ENCODE measurements around the gene ERCC6L. TPM values are rescaled to one million over a fixed set of nuclear protein-coding genes. Genes with fewer than 3 reads are reported as not detected.

Gene ERCC6L
- total RNA-seq, 1 experiment from 2014 or later: 14.6 TPM

- Histone ChIP-seq H2AFZ (ENCODE audit: low read length) (peak overlapping the region; percentile 55), H3K79me2 (ENCODE audit: low read length) (peaks cover 17% of the 10 kb centered on the region), H3K36me3 (ENCODE audit: low read depth, low read length) (peaks cover 10% of the 10 kb centered on the region), H3K4me3 (ENCODE audit: low read length) (no peak overlapping the region), H3K27ac (ENCODE audit: low read length) (no peak overlapping the region; the same call in 1 of the 2 replicates), H3F3A (ENCODE audit: low read length, unreplicated experiment) (no peaks in the 10 kb centered on the region), H3K4me2 (ENCODE audit: low read length) (peak overlapping the region; percentile 15), H3K9ac (ENCODE audit: low read length) (no peak overlapping the region), H3K9me3 (ENCODE audit: low read length) (no peaks in the 10 kb centered on the region), H3K9me2 (replicated peaks; ENCODE audit: low read length) (no peaks in the 10 kb centered on the region), H3K27me3 (ENCODE audit: low read length) (no peaks in the 10 kb centered on the region), H3K4me1 (ENCODE audit: insufficient read depth, low read length) (peaks cover 10% of the 10 kb centered on the region), H4K20me1 (ENCODE audit: low read length) (peaks cover 12% of the 10 kb centered on the region)
- CTCF ChIA-PET: no interaction called here
- DNase-seq (peak; percentile 76), ATAC-seq (peak; percentile 60)
- no peak for TF ChIP-seq EZH2 (IDR thresholded peaks at IDR 0.05; ENCODE audit: low read length, unreplicated experiment)
- no peak for TF ChIP-seq CTCF (conservative IDR thresholded peaks at IDR 0.05; ENCODE audit: low read depth, low read length)
- no peak for TF ChIP-seq EZH2phosphoT487 (IDR thresholded peaks at IDR 0.05; ENCODE audit: borderline replicate concordance, low read length)
- no TSS peak for BruUV-seq (replicated peaks)
- intact Hi-C loops (cut with micrococcal nuclease): no loop called here
- POLR2A ChIA-PET (ENCODE audit: unreplicated experiment): no interaction called here
Measured at GRCh38 chrX:72280321-72280845, 41.6 kb upstream of the ERCC6L start.

- Histone ChIP-seq H3K4me3 (ENCODE audit: low read length) (peak overlapping the region; percentile 91), H3F3A (ENCODE audit: low read length, unreplicated experiment) (peaks cover 21% of the 10 kb centered on the region), H3K27ac (ENCODE audit: low read length) (peak overlapping the region; percentile 66), H3K79me2 (ENCODE audit: low read length) (peaks cover 56% of the 10 kb centered on the region), H3K36me3 (ENCODE audit: low read depth, low read length) (peaks cover 47% of the 10 kb centered on the region), H3K4me1 (ENCODE audit: insufficient read depth, low read length) (peaks cover 44% of the 10 kb centered on the region), H2AFZ (ENCODE audit: low read length) (peak overlapping the region; percentile 44; the same call in 1 of the 2 replicates), H3K27me3 (ENCODE audit: low read length) (no peaks in the 10 kb centered on the region), H3K9me3 (ENCODE audit: low read length) (no peaks in the 10 kb centered on the region), H4K20me1 (ENCODE audit: low read length) (peaks cover 48% of the 10 kb centered on the region), H3K9me2 (replicated peaks; ENCODE audit: low read length) (no peaks in the 10 kb centered on the region), H3K9ac (ENCODE audit: low read length) (peak overlapping the region; percentile 99), H3K4me2 (ENCODE audit: low read length) (peak overlapping the region; percentile 97)
- no peak for DNase-seq
- BruUV-seq (replicated peaks): TSS peak; percentile 57
- no peak for ATAC-seq
- TF ChIP-seq CTCF (conservative IDR thresholded peaks at IDR 0.05; ENCODE audit: low read depth, low read length) (no peak), EZH2 (IDR thresholded peaks at IDR 0.05; ENCODE audit: low read length, unreplicated experiment) (no peak), EZH2phosphoT487 (IDR thresholded peaks at IDR 0.05; ENCODE audit: borderline replicate concordance, low read length) (no peak)
- ChIA-PET POLR2A (ENCODE audit: unreplicated experiment) (interaction anchor here (0.7 kb wide), 1 partner anchor 273 kb away, joined by 3 read pairs; no protein-coding TSS in a partner anchor), CTCF (interaction anchor here (0.6 to 0.7 kb wide), 3 partner anchors 16 to 75 kb away, joined by 3 read pairs; partner anchors contain the start of gene CITED1)
- intact Hi-C loops (cut with micrococcal nuclease): loop anchor here (5.0 kb wide), 1 partner anchor 39 kb away; the partner anchor contains the start of gene ERCC6L
Measured at GRCh38 chrX:72276478-72276953, 37.7 kb upstream of the ERCC6L start.

DNA sequence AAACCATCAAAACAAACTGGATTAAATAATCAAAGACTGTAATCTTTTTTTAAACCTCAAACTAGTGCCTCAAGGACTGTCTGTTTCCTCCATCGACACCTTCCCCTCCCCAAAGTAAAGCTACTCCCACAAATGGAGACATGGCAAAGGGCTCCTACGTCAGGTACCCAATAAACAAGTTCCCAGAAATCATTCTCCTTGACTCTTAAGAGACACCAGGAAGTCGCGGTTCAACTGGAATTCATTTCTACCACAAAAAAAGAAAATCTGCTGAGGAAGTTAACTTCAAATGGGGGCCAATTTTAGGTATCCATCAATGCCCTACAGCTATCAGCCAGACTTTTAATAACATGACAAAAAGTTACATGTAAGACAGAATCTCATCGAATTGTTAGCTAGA, 35.7 kb upstream of the ERCC6L start:
- Histone ChIP-seq H3K9me2 (replicated peaks; ENCODE audit: low read length) (no peaks in the 10 kb centered on the region), H3K27me3 (ENCODE audit: low read length) (no peaks in the 10 kb centered on the region), H3K79me2 (ENCODE audit: low read length) (peaks cover 60% of the 10 kb centered on the region), H3K27ac (ENCODE audit: low read length) (peak overlapping the region; percentile 35), H3K9ac (ENCODE audit: low read length) (peak overlapping the region; percentile 99; the same call in 1 of the 2 replicates), H3F3A (ENCODE audit: low read length, unreplicated experiment) (peaks cover 25% of the 10 kb centered on the region), H3K4me2 (ENCODE audit: low read length) (peak overlapping the region; percentile 97), H3K9me3 (ENCODE audit: low read length) (no peaks in the 10 kb centered on the region), H3K4me1 (ENCODE audit: insufficient read depth, low read length) (peaks cover 51% of the 10 kb centered on the region), H2AFZ (ENCODE audit: low read length) (no peak overlapping the region), H3K4me3 (ENCODE audit: low read length) (peak overlapping the region; percentile 91), H4K20me1 (ENCODE audit: low read length) (peaks cover 61% of the 10 kb centered on the region), H3K36me3 (ENCODE audit: low read depth, low read length) (peaks cover 60% of the 10 kb centered on the region)
- POLR2A ChIA-PET (ENCODE audit: unreplicated experiment): no interaction called here
- ATAC-seq (no peak), DNase-seq (no peak)
- BruUV-seq (replicated peaks): no TSS peak
- CTCF ChIA-PET: interaction anchor here (0.5 kb wide), 1 partner anchor 266 kb away, joined by 3 read pairs; no protein-coding TSS in a partner anchor
- intact Hi-C loops (cut with micrococcal nuclease): no loop called here
- TF ChIP-seq EZH2 (IDR thresholded peaks at IDR 0.05; ENCODE audit: low read length, unreplicated experiment) (no peak), CTCF (conservative IDR thresholded peaks at IDR 0.05; ENCODE audit: low read depth, low read length) (no peak), EZH2phosphoT487 (IDR thresholded peaks at IDR 0.05; ENCODE audit: borderline replicate concordance, low read length) (no peak)

All from PC-3 (cell line).